Activated naive CD4-positive, alpha-beta T cell treated with anti-CD3 and anti-CD28 coated beads, Interleukin-2, amount 50 U/mL, for 16 hours (primary cell): ENCODE measurements around the gene TMEM163.
"Not testable (repeated sequence)": the region's sequence is repeated elsewhere in the genome, so short reads cannot be mapped to it uniquely, and the experiment has no call there.

ENCODE experiments used
- DNase-seq: peaks from one replicate; pipeline ENCODE4 v3.0.0-alpha.2; 2020

The TMEM163 gene

DNA sequence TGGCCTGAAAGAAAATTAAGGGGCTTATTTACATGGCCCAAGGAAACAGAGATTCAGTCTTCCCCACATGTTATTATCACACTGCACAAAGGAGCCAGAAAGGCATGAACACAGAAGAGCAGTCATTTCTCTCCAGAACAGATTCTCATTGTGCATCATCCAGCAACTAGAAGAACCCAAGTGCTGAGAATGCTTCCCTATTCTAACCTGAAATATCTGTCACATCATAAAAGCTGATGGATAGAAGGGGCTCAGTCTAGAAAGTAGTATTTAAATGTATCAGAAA, 145.8 kb downstream of the TMEM163 start:
- DNase-seq, result no peak

DNA sequence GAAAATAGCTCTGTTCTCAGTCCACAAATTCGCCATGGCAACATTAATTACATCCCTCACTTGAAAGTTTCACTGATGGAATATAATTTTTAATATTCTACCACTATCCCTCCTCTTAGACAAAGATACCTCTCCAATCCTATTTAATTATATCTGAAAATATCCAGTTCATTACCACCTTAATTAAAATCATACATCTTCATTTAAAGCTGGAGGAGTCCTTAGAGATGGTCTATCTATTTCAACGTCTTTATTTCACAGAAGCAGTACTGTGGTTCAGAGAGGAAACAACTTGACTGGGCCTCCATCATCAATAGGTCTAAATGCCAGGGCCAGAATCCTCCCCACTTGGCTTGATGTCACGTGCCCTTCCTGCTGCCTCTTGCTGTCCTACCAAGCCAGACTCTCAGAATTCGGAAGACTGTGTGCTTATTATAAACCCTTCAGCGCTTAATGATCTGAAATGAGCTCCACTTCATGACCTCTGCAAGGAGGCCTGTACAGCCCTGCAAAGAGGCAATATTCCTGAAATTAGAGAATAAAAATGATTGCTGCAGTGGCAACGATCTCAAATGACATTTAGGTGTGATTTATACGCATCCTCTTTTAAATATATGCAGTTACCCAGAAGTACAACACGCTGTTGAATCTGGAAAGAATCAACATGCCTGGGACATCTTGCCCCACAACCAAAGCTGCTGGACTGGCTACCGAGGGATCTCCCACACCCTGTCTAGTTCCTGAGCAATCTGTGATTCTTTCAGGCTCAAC, 146.3 kb downstream of the TMEM163 start:
- no peak for DNase-seq

DNA sequence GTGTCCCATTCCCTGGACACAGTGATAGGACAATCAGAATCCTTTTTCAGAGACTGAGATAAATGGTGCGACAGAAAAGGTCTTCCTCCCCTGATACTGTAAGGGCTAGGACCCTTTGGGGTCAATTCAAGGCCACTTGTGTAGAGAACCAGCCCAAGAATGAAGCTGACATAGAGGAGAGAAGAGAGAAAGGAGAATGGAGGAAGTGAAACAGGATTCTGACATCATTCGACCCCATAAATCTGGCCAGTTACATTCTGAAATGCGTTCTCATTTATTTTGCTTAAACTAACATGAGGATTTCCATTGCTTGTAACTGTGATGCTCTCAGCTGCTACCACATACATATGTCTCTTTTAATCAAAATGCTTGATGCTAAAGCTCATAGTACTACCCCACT, 148.1 kb downstream of the TMEM163 start:
- no peak for DNase-seq

DNA sequence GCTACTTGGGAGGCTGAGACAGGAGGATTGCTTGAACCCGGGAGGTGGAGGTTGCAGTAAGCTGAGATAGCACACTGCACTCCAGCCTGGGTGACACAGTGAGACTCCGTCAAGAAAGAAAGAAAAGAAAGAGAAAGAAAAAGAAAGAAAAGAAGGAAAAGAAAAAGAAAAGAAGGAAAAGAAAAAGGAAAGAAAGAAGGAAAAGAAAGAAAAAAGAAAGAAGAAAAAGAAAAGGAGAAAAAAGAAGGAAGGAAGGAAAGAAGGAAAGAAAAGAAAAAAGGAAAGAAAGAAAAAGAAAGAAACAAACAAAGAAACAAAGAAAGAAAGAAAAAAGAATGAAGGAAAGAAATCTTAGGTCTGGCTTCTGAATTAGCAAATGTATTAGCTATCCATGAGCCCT, 150.4 kb downstream of the TMEM163 start:
- DNase-seq, result no peak

DNA sequence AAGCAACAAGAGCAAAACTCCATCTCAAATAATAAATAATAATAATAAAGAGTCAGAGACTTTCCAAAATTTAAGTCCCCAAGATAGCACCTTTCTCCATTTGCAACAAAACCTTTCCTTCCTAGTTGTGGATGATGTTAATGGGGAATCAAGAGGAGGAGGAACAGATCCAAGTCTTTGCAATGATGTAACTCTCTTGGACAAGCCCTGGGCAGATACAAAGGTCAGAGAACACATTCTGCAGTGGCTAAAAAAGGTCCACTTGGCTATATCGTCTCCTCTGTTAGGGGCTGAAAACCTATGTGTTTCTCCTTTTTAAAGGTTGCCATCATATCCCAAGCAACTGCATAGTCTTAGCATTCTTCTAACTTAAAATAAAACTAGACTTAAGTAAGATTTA, 151.1 kb downstream of the TMEM163 start:
- DNase-seq, result no peak

DNA sequence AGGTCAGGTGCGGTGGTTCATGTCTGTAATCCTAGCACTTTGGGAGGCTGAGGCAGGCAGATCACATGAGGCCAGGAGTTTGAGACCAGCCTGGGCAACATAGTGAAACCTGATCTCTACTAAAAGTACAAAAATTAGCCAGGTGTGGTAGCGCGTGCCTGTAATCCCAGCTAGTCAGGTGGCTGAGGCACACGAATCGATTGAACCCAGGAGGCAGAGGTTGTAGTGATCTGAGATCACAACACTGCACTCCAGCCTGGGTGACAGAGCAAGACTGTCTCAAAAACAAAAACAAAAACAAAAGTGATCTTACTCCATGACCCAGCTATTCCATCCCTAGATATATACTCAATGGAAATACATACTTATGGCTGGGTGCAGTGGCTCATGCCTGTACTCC, 153.8 kb downstream of the TMEM163 start:
- DNase-seq, result not testable (repeated sequence)

DNA sequence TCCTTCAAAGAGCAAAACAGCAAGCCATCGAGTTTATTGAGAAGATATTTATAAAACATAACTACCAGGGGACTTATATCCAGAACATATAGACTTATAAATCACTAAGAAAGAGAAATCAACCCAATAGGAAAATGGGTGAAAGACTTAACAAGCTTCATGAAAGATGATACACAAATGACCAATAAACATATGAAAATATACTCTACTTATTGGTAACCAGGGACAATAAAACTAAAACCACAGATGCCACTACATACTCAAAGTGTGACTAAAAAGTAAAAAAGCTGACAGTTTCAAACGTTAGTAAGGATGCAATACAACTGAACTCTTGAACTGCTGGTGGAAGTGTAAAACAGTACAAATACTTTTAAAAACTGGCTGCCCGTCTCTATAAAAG, 154.3 kb downstream of the TMEM163 start:
- no peak for DNase-seq

DNA sequence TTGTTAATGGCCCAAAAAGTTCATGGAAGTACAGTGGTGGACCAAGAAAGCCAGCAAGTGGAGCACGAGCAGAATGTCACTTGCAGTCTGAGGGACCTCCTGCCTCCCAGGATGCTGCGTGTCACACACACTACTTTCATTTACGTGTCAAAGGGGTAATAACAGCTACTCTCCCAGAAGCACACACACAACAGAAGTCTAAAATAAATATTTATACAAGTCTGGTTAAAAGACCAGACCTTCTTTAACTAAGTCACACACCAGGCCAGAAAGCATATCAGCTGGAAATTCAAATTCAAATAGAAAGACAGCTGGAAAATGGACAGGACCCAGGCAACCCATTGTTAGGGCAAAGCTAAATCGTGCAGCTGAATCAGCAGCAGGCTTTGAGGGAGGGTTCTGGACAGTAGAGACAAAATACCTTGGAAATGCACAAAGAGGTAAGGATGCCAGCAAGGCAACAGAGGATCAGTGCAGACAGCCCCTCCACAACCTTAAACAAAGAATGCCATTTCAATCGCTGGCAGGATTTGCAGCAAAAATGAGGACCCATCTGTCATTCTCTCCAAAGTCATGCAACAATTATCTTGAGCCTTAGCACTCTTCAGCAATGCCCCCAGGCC, 160.5 kb downstream of the TMEM163 start:
- no peak for DNase-seq

DNA sequence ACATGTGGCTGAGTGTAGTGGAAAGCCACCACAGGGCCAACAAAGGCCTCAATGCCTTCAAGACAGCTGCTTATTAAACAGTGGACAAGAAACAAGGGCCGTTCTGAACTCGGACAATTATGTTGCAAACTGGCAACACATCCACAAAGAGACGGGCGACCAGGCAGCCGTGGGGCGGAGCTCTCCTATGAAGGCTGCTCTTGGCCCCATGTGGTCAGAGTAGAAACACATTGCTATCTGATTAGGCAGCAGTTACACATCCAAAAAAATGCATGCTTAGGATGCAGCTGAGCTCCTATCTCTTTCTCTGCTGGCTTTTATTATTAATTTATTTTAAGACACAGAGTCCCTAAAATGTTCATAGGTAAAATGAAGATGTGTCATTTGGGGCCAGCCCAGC, 163.4 kb downstream of the TMEM163 start:
- DNase-seq, result no peak

DNA sequence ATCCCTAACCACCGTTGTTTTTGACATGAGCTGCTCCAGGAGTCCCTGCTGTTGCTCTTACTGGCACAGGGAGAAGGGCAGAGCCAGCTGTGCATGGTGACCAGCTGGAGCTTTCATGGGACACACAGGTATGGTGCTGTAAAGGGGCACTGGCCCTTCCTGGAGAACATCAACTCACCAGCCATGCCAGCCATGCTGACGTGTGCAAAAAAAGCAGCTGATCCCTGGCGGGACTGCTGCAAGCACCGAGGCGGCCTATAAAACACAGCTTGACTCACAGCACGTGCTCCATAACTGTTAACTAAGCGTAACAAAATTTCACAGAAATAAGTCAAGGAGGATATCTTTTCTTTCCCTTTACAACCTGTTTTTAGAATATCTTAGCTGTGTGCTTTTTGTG, 165.1 kb downstream of the TMEM163 start:
- no peak for DNase-seq

DNA sequence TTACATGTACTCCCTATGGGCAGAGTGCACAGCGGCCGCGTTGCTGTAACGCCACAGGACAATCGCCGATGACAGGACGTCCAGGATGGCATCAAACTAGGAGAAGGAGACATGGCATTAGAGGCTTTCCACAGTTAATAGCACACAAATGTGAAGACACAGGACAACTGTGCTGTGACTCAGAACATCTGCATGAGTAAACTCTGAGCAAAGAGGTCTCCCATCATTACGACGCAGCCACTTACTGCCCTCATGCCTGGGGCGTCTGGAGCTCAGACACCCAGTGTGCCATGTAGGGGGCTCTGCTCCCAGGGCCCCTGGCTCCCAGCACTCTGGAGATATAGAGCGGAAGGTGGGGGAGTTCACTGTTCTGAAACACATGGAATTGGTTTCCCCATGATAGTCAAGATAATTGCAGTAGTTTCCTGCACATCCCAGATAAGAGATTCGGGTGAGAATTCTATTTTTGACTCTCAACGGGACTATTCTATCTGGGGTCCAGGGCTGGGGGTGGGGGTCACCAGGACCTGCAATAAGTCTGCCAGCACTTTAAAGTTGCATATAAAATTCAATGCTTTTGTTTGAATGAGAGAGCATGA, 168.1 kb downstream of the TMEM163 start:
- DNase-seq, result no peak

DNA sequence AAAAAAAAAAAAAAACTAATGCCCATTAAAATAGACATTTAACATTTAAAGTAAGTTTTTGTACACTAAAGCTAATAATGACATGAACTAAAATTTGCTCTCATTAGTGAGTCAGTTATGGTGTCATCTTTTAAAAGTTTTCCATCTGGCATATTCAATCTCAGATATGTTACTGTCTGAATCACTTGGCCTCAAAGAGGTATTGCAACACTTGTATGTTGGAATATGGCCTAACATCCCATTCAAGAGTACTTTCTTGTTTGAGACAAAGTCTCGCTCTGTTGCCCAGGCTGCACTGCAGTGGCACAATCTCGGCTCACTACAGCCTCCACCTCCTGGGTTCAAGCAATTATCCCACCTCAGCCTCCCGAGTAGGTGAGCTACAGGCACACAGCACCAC, 169.7 kb downstream of the TMEM163 start:
- DNase-seq, result no peak

DNA sequence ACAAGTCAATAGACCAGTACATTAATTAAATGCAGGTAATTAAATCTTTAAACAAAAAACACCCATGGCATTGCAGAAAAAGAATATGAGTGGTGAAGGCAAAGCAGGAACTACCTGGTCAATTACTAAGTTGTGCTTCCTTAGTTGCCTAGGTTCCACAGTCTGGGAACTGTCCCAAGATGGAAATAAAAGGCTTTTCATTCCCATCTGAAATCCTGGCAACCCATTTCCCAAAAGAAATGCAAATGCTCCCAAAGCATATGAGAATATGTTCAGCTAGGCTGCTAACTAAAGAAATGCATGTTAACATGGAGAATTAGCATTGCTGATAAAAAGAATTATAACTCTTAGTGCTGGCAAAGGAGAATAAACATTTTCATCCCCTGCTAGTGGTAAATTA, 177.8 kb downstream of the TMEM163 start:
- no peak for DNase-seq

DNA sequence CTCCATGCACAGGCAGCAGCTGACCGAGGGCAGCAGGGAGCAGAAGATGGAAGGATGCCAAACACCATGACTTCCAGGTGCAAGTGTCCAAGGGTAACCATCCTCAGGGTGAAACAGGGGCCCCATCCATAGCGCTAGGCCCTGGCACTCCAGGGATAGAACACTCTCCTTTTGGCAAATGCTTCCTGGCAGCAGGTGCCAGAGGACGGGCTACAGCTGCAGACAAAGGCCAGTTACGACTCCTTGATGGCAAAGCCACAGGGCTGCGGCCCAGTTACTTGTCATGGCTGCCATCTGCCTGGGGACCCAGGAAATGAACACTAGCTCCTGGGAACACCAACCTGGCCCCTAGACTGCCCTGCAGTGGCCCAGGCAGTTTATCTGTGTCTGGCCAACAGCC, 178.8 kb downstream of the TMEM163 start:
- no peak for DNase-seq

DNA sequence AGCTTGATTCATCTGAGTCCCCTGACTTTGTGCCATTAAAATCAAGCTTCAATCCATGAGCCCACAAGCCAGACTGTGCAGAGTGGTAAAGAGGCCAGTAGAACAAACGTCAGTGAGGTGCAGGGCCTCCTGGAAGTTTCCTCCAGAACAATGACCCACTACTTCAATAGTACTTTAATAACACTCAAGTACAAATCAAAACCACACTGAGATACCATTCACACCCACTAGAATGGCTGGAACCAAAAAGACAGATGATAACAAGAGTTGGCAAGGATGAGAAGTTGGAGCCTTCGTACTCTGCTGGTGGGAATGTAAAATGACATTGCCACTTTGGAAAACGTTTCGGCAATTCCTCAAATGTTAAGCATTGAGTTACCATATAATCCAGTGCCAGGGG, 181.1 kb downstream of the TMEM163 start:
- no peak for DNase-seq

DNA sequence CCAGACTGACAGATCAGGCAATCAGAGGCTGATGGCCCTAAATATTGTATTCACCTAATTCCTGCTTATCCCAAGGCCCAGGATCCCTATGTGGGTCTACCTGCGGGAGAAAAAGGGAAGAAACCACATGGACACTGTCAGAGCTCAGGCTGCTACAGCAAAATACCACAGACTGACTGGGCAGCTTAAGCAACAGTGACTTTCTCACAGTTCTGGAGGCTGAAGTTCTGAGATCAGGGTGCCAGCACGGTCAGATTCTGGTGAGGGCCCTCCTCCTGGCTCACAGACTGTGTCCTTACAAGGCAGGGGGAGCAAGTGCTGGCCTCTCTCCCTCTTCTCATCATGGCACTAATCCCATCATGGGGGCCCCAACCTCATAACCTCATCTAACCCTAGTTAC, 181.7 kb downstream of the TMEM163 start:
- DNase-seq, result no peak

DNA sequence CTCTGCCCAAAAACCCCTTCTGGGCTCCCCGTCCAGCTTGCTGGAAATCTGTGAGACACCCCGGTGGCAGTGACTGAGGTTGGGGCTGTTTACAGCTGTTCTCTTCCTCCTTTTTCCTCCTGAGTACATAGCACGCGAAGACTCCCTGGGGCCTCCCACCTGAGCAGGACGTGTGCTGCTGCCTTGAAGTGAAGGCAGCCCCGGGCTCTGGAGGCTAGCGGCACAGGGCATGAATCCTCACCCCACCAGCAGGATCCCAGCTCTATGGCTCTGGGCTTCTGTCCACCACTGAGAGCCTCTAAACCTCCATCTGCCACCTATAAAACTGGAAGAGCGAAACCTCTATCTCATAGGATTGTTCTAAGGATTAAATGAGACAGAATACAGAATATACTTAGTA, 182.5 kb downstream of the TMEM163 start:
- no peak for DNase-seq

DNA sequence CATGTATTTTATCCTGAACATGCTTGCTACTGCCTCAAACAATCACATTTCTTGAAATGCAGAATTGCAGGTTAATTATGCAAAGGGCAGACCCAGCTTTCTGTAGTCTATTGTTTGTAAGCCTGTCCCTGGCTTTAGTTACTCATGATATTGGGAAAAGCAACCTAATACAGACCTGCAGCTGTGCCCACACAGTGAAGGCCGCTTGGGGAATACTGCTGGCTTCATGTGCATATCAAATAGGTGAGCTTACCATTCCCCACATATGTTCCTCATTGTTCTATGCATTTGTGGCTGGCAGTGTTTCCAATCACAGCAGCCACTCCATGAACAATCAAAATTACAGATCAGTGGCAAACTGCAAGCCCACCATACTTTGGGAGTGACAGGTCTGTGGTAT, 186.3 kb downstream of the TMEM163 start:
- no peak for DNase-seq

DNA sequence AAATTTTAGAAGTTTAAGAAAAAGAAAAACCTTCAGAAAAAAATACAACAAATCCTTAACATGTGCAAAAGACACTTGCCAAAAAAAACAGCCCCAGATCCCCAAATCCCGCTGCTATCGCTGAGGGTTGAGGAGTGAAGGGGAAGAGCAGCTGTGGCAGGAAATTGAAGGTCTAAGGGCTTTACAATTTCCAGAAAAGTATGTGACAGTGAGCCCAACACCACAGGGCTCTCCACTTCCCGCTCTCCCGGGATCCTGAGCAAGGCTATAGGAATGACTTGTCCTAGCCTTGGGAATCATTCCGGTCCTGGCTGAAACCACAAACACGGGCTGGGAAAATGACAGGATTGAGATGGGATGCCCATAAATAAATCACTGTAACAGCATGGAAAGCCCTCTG, 191.4 kb downstream of the TMEM163 start:
- no peak for DNase-seq

DNA sequence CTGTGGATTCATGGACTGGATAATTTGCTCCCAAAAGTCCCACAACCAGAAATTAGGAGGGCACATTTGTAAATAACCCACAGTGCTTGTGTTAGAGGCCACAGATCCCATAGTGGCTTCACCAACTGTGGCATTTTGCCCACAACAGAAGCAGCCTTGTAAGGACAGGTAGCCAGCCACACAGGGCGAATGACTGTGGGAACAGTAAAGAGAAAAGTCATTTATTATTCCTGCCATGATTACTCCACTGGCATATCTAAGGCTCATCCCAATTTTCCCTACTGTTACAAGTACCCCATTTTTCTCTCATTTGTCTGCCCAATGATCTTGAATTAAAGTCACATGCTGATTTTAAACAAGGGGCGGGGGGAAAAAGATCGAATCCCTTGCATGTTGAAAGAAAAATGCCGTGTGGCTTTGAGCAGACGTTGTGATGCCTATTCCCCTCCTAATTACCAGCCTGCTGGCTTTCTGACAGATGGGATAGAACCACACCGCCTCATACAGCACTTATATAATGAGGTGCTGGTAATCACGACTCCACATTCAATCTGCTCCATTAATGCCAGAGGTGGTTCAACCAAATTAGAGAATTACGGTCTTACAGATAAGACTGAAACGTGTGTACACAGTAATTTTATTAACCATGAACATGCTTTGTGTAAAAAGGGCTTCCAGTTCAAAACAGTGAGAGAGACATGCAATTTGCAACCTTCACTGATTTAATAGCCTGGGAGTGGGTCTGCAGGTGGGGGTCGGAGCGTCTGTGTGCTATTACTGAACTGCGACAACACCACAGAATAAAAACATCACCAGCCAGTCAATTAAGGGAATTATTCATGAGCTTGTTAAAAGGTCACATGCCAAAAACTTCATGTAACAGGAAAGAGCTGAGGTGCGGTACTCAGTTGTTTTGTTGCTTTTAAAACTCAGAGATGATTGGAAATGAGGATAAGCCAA, 196.0 kb downstream of the TMEM163 start:
- DNase-seq, result no peak

DNA sequence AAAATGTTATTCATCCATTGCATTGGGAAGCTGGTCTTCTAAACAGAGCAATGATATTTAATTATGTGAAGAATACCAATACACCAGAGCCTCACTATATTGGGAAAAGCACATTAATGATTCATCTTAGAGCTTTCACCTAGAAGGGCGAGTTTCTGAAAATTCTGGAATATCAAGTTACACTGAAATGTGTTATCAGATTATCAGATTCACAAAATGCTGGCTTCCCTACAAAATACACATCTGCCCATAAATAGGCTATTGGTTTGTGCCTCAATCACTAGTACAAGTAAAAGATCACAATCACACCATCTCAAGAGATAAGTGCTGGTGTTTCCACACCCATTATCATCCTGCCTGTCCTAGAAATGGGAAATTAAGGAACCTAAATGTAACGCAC, 200.7 kb downstream of the TMEM163 start:
- no peak for DNase-seq

DNA sequence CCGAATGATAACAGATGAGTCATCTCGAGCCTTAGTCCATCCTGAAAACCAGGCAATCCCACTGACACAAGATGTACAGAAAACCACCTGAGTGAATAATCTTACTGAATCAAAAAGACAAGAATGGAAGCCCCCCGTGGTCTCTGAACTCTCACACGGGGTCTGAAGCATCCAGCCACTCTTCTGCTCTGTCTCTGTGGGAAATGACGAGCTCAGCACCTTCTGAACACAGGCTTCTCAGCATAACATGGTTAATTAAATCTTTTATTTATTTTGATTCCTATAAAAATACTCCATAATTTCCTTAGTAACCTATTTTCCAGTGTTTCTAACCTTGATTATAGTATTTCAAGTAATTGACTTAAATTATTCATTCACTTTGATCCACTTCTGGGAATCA, 203.7 kb downstream of the TMEM163 start:
- DNase-seq, result no peak

DNA sequence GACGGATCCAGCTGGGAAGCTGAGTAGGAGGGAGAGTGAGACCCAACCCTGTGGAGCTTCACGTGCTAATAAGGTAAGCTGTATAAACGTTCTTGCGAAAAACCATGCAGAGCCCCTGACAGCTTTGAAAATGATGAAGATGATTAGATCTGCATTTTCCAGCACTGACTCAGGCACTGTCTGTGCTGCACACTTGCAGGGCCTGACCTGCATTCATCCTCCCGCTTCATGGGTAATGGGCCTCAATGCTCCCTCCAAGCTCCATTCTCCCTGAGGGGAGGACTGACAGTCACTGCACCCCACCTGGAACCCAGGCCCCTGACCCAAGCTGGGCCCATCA, 205.4 kb downstream of the TMEM163 start:
- no peak for DNase-seq
